Measurements from ENCODE around the gene IGDCC3.

Gene IGDCC3

GRCh38 chr15:65285291-65286068 lies 92.3 kb downstream of the IGDCC3 start:
- no peak overlapping the region for H2AFZ ChIP-seq (ENCODE audit: low read length)
- peak overlapping the region; percentile 74 for H3K4me3 ChIP-seq (ENCODE audit: low read depth, low read length, poor library complexity, severe bottlenecking)
- H3K9me2 ChIP-seq (ENCODE audit: low read depth, low read length): no peaks in the 10 kb centered on the region
- H3F3A ChIP-seq (ENCODE audit: insufficient read depth, low read length): no peaks in the 10 kb centered on the region
- no peaks in the 10 kb centered on the region for H3K9me3 ChIP-seq (ENCODE audit: low read length)
- peak overlapping the region; percentile 81 for H3K9ac ChIP-seq (ENCODE audit: low read length)
- H3K4me2 ChIP-seq (ENCODE audit: low read length): peak overlapping the region; percentile 97
- H3K27ac ChIP-seq (ENCODE audit: low read depth, low read length, poor library complexity, severe bottlenecking): no peak overlapping the region
- no peaks in the 10 kb centered on the region for H4K20me1 ChIP-seq (ENCODE audit: insufficient read depth, low read length)
- TF ChIP-seq, protein P1, sequence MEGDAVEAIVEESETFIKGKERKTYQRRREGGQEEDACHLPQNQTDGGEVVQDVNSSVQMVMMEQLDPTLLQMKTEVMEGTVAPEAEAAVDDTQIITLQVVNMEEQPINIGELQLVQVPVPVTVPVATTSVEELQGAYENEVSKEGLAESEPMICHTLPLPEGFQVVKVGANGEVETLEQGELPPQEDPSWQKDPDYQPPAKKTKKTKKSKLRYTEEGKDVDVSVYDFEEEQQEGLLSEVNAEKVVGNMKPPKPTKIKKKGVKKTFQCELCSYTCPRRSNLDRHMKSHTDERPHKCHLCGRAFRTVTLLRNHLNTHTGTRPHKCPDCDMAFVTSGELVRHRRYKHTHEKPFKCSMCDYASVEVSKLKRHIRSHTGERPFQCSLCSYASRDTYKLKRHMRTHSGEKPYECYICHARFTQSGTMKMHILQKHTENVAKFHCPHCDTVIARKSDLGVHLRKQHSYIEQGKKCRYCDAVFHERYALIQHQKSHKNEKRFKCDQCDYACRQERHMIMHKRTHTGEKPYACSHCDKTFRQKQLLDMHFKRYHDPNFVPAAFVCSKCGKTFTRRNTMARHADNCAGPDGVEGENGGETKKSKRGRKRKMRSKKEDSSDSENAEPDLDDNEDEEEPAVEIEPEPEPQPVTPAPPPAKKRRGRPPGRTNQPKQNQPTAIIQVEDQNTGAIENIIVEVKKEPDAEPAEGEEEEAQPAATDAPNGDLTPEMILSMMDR (IDR thresholded peaks at IDR 0.05; ENCODE audit: low read length): no peak
- TF ChIP-seq EZH2 (IDR thresholded peaks at IDR 0.05; ENCODE audit: borderline replicate concordance, low read length): no peak
- H3K79me2 ChIP-seq (ENCODE audit: insufficient read depth, low read length): no peaks in the 10 kb centered on the region
- no peaks in the 10 kb centered on the region for H3K36me3 ChIP-seq (ENCODE audit: insufficient read depth, low read length)
- H3K4me1 ChIP-seq (ENCODE audit: insufficient read depth, low read length, severe bottlenecking): peaks cover 20% of the 10 kb centered on the region
- no peaks in the 10 kb centered on the region for H3K27me3 ChIP-seq (ENCODE audit: insufficient read depth, low read length)

DNA sequence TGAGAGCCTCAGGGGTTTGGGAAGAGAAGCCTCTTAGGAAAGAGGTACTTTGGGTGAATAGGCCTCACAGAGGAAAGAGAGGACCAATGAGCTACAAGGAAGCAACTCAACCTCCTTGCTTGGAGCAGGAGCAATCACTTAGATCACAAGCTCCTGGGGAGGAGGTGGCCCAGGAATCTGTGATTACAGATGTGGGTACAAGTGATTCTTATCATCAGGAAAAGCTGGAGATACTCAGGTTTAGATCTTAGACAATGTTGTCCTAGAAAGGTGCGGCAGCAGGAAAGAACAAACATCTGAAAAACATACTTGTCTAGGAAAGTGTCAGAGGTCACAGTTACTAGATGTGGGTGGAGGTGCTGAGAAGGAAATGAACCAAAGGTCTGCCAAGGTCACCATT lies 99.3 kb downstream of the IGDCC3 start:
- Histone ChIP-seq H3K4me3 (ENCODE audit: low read depth, low read length, poor library complexity, severe bottlenecking) (no peak overlapping the region), H3F3A (ENCODE audit: insufficient read depth, low read length) (no peaks in the 10 kb centered on the region), H3K27ac (ENCODE audit: low read depth, low read length, poor library complexity, severe bottlenecking) (no peak overlapping the region), H4K20me1 (ENCODE audit: insufficient read depth, low read length) (no peaks in the 10 kb centered on the region), H3K9me3 (ENCODE audit: low read length) (no peaks in the 10 kb centered on the region), H3K4me1 (ENCODE audit: insufficient read depth, low read length, severe bottlenecking) (no peaks in the 10 kb centered on the region), H3K79me2 (ENCODE audit: insufficient read depth, low read length) (no peaks in the 10 kb centered on the region), H2AFZ (ENCODE audit: low read length) (no peak overlapping the region), H3K4me2 (ENCODE audit: low read length) (no peak overlapping the region), H3K36me3 (ENCODE audit: insufficient read depth, low read length) (no peaks in the 10 kb centered on the region), H3K9ac (ENCODE audit: low read length) (no peak overlapping the region), H3K27me3 (ENCODE audit: insufficient read depth, low read length) (no peaks in the 10 kb centered on the region), H3K9me2 (ENCODE audit: low read depth, low read length) (no peaks in the 10 kb centered on the region)
- TF ChIP-seq EZH2 (IDR thresholded peaks at IDR 0.05; ENCODE audit: borderline replicate concordance, low read length): no peak
- TF ChIP-seq, protein P1 (IDR thresholded peaks at IDR 0.05; ENCODE audit: low read length): no peak
